C4-2B (cell line): ENCODE measurements around the gene USP2.

Experiments
- H3K27ac ChIP-seq: fragments of 450-650 bp; 2 replicates; pipeline ENCODE4 v1.5.1; 2017
- CTCF ChIP-seq: fragments of 450-650 bp; conservative IDR thresholded peaks from 2 replicates; pipeline ENCODE4 v1.5.1; 2017; ENCODE audit warnings: mild to moderate bottlenecking
- ZFX ChIP-seq: fragments of 450-650 bp; IDR thresholded peaks from 2 replicates; pipeline ENCODE4 v1.6.1; 2017

USP2 gene

GRCh38 chr11:119421941-119422808 is 40.7 kb upstream of the USP2 start:
- H3K27ac ChIP-seq: no peak overlapping the region
- TF ChIP-seq ZFX (no peak), CTCF (no peak)

GRCh38 chr11:119421351-119421750 is 39.9 kb upstream of the USP2 start:
- no peak overlapping the region for H3K27ac ChIP-seq
- no peak for TF ChIP-seq ZFX
- TF ChIP-seq CTCF: no peak

- no peak overlapping the region for H3K27ac ChIP-seq
- TF ChIP-seq ZFX: no peak
- TF ChIP-seq CTCF: no peak
These were observed 39.1 kb upstream of the USP2 start for GRCh38 chr11:119420631-119421030.

- TF ChIP-seq CTCF (no peak), ZFX (no peak)
- no peak overlapping the region for H3K27ac ChIP-seq
These were observed 38.5 kb upstream of the USP2 start for GRCh38 chr11:119419834-119420492.

- no peak for TF ChIP-seq CTCF
- no peak overlapping the region for H3K27ac ChIP-seq
These were observed 37.8 kb upstream of the USP2 start for GRCh38 chr11:119419246-119419645.

- H3K27ac ChIP-seq: no peak overlapping the region
- no peak for TF ChIP-seq CTCF
- TF ChIP-seq ZFX: no peak
These were observed 37.3 kb upstream of the USP2 start for GRCh38 chr11:119418759-119419158.

GRCh38 chr11:119417726-119418540 is 36.4 kb upstream of the USP2 start:
- H3K27ac ChIP-seq: no peak overlapping the region
- TF ChIP-seq CTCF: no peak
